ENCODE results near the gene TTC4.
"Not testable (repeated sequence)": the region's sequence is repeated elsewhere in the genome, so short reads cannot be mapped to it uniquely, and the experiment has no call there.

The TTC4 gene

DNA sequence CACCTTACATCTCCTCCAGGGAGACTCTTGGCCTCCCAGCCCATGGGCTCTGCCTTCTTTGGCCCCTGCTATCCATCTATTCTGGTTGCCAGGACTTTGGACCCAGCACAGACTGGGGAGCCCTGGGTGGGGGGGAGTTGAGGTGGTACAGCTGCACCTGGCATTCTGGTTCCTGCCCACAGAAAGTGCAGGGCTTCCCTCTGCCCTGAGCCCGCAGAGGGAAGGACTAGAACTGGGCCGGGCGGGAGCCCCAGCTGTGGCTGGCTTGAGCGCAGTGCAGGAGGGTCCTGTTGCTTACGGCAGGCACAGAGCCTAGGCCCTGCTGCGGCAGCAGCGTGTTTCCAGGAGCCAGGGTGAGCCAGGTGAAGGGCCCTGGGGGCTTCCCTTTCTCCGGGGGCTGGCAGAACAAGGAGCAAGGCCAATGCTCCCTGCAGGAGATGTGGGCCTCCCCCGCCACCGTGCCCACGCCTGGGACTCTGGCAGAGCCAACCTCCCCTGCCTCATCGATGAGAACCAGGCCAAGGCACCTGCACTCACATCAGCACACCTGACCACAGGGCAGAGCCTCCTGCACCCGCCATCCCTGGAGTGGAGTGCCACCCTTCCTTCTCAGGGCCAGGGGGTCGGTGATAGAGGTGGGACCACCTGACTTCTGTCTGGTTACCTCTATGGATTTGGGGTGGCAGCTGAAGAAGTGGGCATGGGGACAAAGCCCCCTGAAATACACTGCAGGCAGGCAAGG is 32.6 kb downstream of the TTC4 start:
- DNase-seq (ENCODE audit: extremely low read depth in 1 of 2, low read depth in 1 of 2), result no peak

DNA sequence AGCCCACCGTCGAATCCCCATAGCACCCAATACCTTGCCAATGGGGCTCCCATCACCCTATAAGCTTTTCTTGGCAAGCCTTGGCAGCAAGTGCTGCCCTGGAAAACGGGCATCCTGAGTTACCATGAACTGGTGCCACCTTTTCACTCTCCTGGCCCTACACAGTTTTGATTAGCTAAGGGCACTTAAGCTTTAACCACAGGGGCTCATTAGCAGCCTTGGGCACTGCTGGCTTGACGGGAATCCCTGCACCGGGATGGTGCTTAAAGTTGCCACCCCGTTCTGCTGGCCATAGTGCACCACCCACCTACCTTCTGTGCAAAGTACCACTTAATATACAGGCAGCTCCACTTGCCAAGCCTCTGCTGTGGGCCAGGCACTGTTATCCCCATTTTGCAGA is 34.9 kb downstream of the TTC4 start:
- no peak for DNase-seq (ENCODE audit: extremely low read depth in 1 of 2, low read depth in 1 of 2)

DNA sequence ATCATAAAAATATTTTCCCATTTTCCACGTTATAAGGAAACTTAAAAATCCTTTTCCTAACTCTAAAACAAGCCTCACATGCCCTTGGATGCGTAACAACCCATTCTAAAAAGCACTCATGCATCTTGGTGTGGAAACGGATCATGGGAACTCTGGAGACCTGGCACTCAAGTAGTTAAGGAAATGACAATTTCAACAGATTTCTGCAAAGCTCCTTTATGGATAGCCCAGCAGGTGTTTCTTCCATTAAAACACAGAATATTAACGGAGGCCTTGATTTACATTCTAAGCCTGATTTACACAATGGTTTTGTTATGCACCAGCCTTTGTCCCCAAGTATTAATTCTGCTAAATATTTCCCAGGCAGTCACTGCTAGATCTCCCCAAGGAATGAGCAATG is 35.8 kb downstream of the TTC4 start:
- no peak for DNase-seq (ENCODE audit: extremely low read depth in 1 of 2, low read depth in 1 of 2)

DNA sequence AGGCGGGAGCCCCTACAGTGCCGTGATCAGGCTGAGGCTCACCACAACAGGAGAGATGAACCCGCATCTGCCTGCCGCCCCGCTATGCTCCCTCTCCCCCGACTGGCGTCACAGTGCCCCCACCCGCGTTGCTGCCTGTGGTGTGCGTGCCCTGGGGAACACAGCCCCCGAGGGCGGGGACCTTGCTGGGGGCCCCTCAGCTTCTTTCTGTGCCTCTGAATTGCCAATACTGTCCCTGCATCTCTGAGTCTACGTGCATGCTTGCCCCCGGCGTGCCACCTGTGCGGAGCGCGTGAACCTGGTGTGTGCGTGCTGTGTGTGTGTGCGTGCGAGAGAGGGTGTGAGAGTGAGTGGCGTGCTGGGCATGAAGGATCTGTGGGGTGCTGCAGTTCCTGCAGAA is 38.4 kb downstream of the TTC4 start:
- DNase-seq (ENCODE audit: extremely low read depth in 1 of 2, low read depth in 1 of 2), result no peak

DNA sequence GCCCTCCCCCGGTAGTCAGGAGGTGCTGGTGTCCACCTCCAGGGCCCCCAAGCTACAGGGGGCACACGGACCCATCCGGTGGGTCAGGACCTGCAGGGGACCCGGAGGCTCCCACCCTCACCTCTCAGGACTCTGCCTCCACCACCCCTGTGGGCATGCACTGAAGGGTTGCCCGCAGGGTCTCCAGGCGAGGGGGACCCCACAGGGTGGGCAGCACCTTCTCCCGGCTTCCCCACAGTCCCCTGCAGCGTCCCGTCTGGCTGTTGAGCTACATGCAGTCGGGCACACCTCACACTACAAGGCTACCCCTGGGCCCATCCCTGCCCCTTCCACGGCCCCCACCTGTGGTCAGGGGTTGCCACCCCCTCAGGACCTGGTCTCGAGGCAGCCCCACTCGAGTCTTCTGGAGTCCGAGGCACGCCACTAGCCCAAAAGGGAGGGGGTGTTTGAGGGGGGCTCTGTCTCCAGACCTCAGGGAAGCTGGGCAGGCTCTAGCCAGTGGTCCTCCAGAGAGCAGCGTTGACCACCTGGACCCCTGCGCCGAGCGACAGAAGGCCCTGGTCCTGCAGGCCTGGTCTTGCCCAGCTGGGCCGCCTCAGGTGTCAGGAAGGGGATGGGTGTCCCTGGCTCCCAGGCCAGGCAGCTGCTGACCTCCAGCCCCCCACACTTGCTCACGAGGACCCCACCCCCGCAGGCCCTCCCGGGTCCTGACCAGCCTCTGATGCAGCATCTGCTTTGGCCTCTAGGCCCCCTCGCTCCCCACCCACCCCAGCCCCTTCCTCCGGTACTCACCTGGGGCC is 39.0 kb downstream of the TTC4 start:
- DNase-seq (ENCODE audit: extremely low read depth in 1 of 2, low read depth in 1 of 2), result no peak

DNA sequence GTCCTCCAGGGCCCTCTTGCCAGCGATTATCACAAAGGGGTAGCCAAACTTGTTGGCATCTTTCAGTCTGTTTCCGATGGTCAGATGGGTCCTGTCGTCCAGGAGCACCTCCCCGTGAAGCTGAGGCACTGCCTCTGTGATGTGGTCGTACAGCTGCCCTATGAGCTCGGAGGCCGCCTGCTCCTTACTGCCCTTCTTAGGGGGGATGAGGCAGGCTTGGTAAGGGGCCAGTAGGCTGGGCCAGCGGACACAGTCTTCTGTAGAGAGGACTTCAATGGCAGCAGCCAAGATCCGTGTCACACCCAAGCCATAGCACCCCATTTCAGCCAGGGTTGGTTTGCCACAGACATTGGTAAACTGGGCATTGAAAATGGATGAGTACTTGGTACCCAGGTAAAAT is 42.2 kb downstream of the TTC4 start:
- no peak for DNase-seq (ENCODE audit: extremely low read depth in 1 of 2, low read depth in 1 of 2)

DNA sequence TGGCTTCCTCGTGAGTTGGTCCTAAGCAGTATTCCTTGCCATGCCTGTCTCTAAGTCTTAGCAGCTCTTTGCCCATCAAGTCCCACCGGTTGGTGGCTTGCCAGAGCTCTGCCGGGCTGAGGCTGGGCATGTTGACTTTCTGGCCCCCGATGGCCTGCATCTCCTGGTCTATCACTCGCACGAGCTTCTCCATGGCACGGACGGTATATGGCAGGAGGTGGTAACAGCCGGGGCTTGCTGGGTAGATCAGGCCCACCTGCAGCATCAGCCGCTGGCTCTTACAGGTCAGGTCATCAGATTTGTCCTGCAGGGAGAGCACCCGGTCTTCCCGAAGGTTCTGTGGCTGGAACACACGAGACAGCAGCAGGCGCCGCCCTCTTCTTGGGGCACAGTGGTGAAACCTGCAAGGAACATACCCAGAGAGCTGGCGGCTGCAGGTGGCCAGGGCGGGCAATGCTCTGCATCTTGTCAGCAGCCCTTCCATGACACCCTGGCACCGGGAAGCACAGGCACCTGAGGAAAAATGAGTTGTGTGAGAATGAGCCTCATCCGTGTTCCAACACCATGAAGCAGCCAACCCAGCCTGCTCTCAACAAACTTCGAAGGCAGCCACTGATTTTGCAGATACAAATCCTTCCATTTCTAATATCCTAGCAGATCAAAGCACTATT is 43.2 kb downstream of the TTC4 start:
- no peak for DNase-seq (ENCODE audit: extremely low read depth in 1 of 2, low read depth in 1 of 2)

DNA sequence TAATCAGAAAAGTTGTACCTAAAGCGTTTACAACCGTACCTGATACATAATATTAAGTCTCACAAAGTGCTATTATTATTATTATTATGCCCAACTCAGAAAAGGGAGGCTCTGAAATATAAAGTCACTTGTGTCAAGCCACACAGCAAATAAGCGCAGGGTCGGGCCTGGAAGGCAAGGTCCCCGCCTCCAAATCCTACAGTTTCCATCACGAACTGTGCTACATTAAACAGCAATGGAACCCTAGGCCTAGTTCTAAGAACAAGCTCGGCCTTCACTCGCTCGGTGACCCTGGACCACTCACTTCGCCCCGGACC is 48.1 kb downstream of the TTC4 start:
- no peak for DNase-seq (ENCODE audit: extremely low read depth in 1 of 2, low read depth in 1 of 2)

DNA sequence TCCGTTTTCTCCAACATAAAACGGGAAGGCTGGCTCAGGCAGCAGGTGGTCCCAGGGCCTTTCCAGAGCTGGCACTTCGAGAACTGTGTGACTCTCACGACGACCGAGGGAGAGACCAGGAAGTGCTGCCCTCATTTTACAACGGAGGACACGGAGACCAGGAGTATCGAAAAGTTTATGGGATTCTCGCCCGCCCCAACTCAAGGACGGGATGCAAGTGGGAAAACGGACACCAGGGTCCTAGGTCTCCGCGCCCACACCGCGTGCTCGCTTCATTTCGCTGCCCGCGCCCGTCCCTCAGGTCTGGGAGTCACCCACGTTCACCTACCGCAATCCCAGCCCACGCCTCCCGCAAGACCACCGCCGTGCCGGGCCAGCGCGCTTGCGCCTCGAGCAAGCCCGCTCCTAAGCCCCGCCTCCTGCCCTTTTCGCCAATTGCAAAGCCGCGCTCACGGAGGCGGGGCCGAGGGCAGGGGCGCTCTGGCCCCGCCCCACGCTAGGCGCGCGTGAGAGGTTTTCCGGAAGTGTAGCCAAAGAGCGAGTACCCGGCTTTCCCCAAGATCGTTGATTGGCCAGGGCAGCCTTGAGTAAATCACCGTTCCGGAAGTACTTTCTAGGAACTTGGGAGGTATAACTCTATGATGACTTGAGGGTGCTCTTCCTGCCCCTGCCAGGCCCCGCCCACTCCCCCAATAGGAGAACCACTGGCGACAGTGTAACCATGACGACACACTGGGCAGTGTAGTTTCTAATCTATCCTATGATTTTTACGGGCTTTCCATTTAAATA is 48.7 kb downstream of the TTC4 start, which contains the start of gene PARS2:
Gene PARS2 (minus strand): TSS at position 391 of the 789 bp plus-strand sequence. CDS start 5,362 bp downstream, outside the sequence.
- DNase-seq (ENCODE audit: extremely low read depth in 1 of 2, low read depth in 1 of 2), result peak; percentile 95 to 97

DNA sequence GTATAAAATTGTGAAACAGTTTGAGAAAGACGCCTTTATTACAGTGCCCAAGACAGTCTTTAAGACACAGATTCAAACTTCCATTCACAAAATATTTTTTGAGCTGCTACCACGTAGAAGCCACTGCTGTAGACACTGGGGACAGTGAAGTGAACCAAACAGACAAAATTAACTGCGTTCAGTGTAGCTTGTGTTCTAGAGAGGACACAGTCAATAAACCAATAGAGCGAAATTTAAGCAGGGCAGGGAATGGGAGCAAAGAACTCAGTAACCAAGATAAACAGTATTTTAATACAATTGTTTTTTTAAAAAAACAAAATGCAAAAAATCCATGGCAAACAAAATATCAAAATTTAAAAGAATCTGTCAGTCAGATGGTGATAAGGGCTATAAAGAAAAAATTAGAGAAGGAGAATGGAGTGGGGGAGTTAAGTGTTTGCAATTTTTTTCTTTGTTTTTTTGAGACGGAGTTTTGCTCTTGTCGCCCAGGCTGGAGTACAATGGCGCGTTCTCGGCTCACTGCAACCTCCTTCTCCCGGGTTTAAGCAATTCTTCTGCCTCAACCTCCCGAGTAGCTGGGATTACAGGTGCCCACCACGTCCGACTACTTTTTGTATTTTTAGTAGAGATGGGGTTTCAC is 49.4 kb downstream of the TTC4 start:
- no peak for DNase-seq (ENCODE audit: extremely low read depth in 1 of 2, low read depth in 1 of 2)

DNA sequence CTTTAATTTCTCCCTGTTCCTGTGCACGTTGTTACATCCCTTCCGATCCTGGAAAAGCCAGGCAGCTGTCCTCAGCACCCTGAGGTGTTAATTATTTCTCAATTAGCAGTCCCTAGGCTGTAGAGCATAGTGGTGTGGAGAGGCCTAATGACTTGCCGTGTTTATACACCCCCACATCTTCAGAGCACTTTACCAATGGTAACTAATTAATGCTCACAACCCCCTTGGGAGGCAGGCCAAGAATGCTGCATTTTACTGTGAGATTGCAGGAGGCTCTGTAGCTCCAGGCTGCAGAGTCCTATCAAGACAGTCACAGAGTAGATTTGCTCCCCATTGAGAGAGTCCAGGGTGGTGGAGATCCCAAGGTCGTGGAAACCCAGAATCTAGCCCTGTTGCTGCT is 51.1 kb downstream of the TTC4 start:
- DNase-seq (ENCODE audit: extremely low read depth in 1 of 2, low read depth in 1 of 2), result no peak

DNA sequence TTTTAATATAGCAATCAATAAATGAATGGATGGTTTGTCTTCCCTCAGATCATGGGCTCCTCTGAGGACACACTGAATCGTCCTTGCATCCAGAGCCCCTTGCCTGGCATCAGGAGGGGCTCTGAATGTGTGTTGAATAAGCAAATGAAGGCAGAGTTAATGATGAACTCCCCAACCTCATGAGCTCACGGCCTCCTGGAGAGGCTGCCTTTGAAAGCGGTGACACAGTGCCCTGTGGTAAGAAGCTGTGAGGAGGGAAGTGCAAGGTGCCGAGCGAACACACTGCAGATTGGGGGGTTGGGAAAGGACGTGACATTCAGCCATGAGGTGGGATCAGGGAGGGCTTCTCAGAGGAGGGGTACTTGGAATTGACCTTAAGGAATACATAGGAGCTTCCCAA is 51.9 kb downstream of the TTC4 start:
- no peak for DNase-seq (ENCODE audit: extremely low read depth in 1 of 2, low read depth in 1 of 2)

DNA sequence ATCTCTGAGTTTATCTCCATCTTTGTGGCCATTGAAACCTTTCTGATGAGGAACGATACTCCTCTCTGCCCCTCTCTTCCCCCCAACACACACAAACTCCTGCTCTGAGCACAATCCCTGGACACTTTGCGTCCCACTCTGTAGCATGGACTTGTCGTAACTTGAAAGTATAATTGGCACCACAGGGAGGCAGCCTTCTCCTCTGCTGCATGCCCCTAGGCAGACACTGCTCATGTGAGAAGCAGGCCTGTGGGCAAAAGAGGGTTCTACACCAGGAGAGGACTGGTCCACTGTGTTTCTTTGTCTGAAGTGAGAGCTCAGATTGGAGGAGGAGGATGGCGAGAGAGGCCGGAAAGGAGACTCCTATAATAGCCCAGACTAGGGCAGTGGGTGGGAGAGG is 52.4 kb downstream of the TTC4 start:
- no peak for DNase-seq (ENCODE audit: extremely low read depth in 1 of 2, low read depth in 1 of 2)

DNA sequence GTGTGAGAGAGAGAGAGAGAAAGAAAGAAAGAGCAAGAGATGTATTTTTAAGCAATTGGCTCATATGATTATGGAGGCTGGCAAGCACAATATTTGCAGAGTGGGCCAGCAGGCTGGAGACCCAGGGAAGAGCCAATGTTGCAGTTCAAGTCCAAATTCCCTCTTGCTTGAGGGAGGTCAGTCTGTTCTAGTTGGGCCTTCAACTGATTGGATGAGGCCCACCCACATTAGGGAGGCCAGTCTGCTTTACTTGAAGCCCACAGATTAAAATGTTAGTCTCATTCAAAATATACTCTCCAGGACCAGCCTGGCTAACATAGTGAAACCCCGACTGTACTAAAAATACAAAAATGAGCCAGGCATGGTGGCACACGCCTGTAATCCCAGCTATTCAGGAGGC is 57.3 kb downstream of the TTC4 start:
- no peak for DNase-seq (ENCODE audit: extremely low read depth in 1 of 2, low read depth in 1 of 2)

DNA sequence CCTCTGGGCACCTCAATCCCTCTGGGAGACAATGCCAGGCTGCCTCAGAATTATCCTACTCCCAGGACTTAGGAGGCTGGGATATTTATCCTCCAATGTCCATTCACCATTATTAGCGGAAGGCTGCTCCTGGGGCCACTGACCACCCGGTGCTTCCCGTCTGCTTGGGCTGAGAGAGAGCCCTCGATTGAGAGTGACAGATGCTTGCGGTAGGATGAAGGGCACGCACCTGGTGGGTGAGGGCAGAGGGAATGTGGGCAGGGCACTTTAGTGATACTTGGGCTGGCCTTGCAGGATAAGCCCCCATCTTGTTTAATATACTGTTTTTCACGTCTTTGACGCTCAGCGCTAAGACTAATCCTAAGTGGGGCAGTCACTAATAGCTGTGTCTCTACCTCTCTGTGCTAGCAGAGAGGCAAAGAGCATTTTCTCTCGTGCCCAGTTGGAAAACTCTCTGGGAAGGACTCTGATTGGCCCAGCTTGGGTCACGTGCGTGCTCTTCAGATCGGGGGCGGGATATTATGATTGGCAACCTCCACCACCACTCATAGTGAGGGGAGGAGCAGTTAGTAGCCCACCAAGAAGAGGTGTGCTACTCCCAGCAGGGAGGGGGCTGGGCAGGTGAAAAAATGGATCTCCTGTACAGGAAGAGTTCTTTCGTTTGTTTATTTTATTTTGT is 59.3 kb downstream of the TTC4 start:
- no peak for DNase-seq (ENCODE audit: extremely low read depth in 1 of 2, low read depth in 1 of 2)

DNA sequence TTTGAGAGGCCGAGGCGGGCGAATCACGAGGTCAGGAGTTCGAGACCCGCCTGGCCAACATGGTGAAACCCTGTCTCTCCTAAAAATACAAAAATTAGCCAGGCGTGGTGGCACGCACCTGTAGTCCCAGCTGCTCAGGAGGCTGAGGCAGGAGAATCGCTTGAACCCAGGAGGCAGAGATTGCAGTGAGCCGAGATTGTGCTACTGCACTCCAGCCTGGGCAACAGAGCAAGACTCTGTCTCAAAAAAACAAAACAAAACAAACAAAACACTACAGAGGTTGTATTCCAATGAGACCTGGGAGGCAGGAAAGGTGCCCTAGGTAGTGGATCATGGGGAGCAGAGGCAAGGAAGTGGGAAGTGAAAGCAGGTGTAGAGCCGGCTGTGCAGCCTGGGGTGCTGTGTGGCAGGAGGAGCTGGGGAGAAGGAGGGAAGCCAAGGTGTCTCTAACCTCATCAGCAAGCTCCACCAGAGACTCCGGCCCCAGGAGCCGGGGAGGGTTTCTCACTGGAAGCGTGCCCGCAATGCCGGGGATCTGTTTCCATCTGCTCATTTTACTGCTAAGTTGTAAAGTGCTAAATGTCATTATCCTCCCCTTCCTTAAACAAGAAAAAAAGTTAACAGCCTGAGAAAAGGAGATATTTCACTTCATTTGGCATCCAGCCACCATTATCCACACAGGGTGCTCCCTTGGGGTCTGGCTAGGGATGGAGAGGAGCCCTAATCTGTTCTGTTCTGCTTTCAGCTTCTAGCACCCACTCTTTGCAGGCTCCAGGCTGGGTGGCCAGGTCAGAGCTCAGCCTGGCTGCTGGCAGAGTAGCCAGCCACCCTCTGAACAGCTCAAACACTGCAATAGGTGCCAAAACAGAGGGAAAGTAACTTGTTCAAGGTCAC is 60.4 kb downstream of the TTC4 start:
- not testable (repeated sequence) for DNase-seq (ENCODE audit: extremely low read depth in 1 of 2, low read depth in 1 of 2)

DNA sequence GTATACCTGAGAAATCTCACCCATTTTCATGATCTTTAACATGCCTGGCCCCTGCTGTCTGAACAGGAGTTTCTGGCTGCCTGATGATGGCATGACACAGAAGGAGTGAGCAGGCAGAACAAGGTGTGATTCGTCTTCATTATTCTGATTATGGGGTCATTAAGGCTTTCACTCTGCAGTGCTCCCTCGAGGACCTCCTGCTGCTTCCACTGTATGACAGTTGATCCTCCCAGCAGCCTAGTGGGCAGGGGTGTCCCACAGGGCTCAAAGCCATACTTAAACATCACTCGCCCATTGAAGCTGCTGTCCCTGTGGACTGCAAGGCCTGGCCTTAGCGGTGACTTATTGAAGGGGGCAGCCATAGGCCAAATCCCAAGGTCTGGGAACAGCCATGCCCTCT is 61.4 kb downstream of the TTC4 start:
- no peak for DNase-seq (ENCODE audit: extremely low read depth in 1 of 2, low read depth in 1 of 2)

DNA sequence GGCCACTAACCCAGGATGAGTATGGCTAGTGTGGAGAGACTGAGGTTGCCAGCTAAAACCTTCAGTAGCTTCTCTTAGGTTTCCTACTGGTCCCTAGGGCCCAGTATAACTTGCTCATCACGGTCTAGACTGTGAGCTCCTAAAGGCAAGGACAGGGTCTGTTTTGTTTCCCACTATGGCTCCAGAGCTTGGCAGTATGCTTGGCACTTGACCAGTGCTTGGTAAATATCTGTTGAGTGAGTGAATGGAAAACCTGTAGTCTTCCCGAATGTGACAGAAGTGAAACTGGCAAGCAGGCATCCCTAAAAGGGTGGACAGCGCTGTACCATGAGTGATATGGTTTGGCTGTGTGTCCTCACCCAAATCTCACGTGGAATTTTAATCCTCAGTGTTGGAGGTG is 61.8 kb downstream of the TTC4 start:
- no peak for DNase-seq (ENCODE audit: extremely low read depth in 1 of 2, low read depth in 1 of 2)
